Measurements from ENCODE around the gene ATP9B.

The ATP9B gene

GRCh38 chr18:79400591-79401381 is 331.6 kb downstream of the ATP9B start:
- no peak for TF ChIP-seq SNAI2 (CRISPR knock-in tag; IDR thresholded peaks at IDR 0.05)
- no peak for TF ChIP-seq PPARA (CRISPR knock-in tag; IDR thresholded peaks at IDR 0.05; ENCODE audit: borderline replicate concordance)
- no peak for TF ChIP-seq CREB5 (CRISPR knock-in tag; IDR thresholded peaks at IDR 0.05; ENCODE audit: low read depth)
- no peak for TF ChIP-seq ZC3H10 (CRISPR knock-in tag; IDR thresholded peaks at IDR 0.05)
- TF ChIP-seq POU6F1 (CRISPR knock-in tag; IDR thresholded peaks at IDR 0.05; ENCODE audit: borderline replicate concordance, low read depth): no peak
- no peak for TF ChIP-seq OSR1 (CRISPR knock-in tag; IDR thresholded peaks at IDR 0.05)
- no peak for TF ChIP-seq ESRRG (CRISPR knock-in tag; IDR thresholded peaks at IDR 0.05)
- TF ChIP-seq GLIS3 (CRISPR knock-in tag; IDR thresholded peaks at IDR 0.05): no peak
- TF ChIP-seq TCF4 (CRISPR knock-in tag; IDR thresholded peaks at IDR 0.05; ENCODE audit: borderline replicate concordance): no peak
- TF ChIP-seq ARNTL (CRISPR knock-in tag; IDR thresholded peaks at IDR 0.05; ENCODE audit: borderline replicate concordance, low read depth): no peak
- TF ChIP-seq ISL1 (CRISPR knock-in tag; IDR thresholded peaks at IDR 0.05): no peak
- TF ChIP-seq ZNF565 (CRISPR knock-in tag; conservative IDR thresholded peaks at IDR 0.05; ENCODE audit: low read depth): no peak
- ATAC-seq: no peak

- TF ChIP-seq ARNTL (CRISPR knock-in tag; IDR thresholded peaks at IDR 0.05; ENCODE audit: borderline replicate concordance, low read depth) (no peak), ZC3H10 (CRISPR knock-in tag; IDR thresholded peaks at IDR 0.05) (no peak)
- no peak for ATAC-seq
Measured at GRCh38 chr18:79401494-79402208, 332.5 kb downstream of the ATP9B start.

- no peak for TF ChIP-seq CSRNP3 (CRISPR knock-in tag; IDR thresholded peaks at IDR 0.05)
- TF ChIP-seq ZC3H10 (CRISPR knock-in tag; IDR thresholded peaks at IDR 0.05): no peak
- no peak for TF ChIP-seq ZFP3 (CRISPR knock-in tag; IDR thresholded peaks at IDR 0.05)
- TF ChIP-seq ISL1 (CRISPR knock-in tag; IDR thresholded peaks at IDR 0.05): no peak
- TF ChIP-seq CREB5 (CRISPR knock-in tag; IDR thresholded peaks at IDR 0.05; ENCODE audit: low read depth): no peak
- no peak for TF ChIP-seq BACH2 (CRISPR knock-in tag; IDR thresholded peaks at IDR 0.05; ENCODE audit: borderline replicate concordance)
- no peak for TF ChIP-seq TSHZ2 (CRISPR knock-in tag; IDR thresholded peaks at IDR 0.05)
- no peak for TF ChIP-seq ARNTL (CRISPR knock-in tag; IDR thresholded peaks at IDR 0.05; ENCODE audit: borderline replicate concordance, low read depth)
- TF ChIP-seq CSDC2 (CRISPR knock-in tag; IDR thresholded peaks at IDR 0.05): no peak
- TF ChIP-seq GLIS3 (CRISPR knock-in tag; IDR thresholded peaks at IDR 0.05): no peak
- no peak for TF ChIP-seq PPARA (CRISPR knock-in tag; IDR thresholded peaks at IDR 0.05; ENCODE audit: borderline replicate concordance)
- ATAC-seq: no peak
Measured at GRCh38 chr18:79402209-79402576, 333.0 kb downstream of the ATP9B start.
